IPS-15b (cell line): ENCODE data around the gene APBA1.
"Not testable (repeated sequence)": the region's sequence is repeated elsewhere in the genome, so short reads cannot be mapped to it uniquely, and the experiment has no call there.

Experiments used
- H3K27me3 ChIP-seq: one replicate; pipeline ENCODE4 v1.6.1; 2013; ENCODE audit warnings: low read length; ENCODE audit not compliant: control insufficient read depth, insufficient read depth
- H3K36me3 ChIP-seq: one replicate; pipeline ENCODE4 v1.6.1; 2013; ENCODE audit warnings: low read length; ENCODE audit not compliant: control insufficient read depth, insufficient read depth
- H3K4me1 ChIP-seq: one replicate; pipeline ENCODE4 v1.6.1; 2013; ENCODE audit warnings: mild to moderate bottlenecking, low read length; ENCODE audit not compliant: control insufficient read depth, insufficient read depth
- H3K4me3 ChIP-seq: one replicate; pipeline ENCODE4 v1.5.1; 2013; ENCODE audit warnings: low read depth, low read length
- H3K9ac ChIP-seq: one replicate; pipeline ENCODE4 v1.6.1; 2013; ENCODE audit warnings: low read depth, mild to moderate bottlenecking, low read length
- H3K9me3 ChIP-seq: one replicate; pipeline ENCODE4 v1.6.1; 2013; ENCODE audit warnings: mild to moderate bottlenecking, low read length; ENCODE audit not compliant: control insufficient read depth, insufficient read depth

Gene APBA1

GRCh38 chr9:69428017-69428785, 244.0 kb downstream of the APBA1 start:
- Histone ChIP-seq H3K4me1 (no peaks in the 10 kb centered on the region), H3K4me3 (no peak overlapping the region), H3K9me3 (no peaks in the 10 kb centered on the region), H3K36me3 (no peaks in the 10 kb centered on the region), H3K27me3 (no peaks in the 10 kb centered on the region), H3K9ac (no peak overlapping the region)

- Histone ChIP-seq H3K9ac (no peak overlapping the region), H3K36me3 (no peaks in the 10 kb centered on the region)
Observed at GRCh38 chr9:69427286-69427685, 244.9 kb downstream of the APBA1 start.

DNA sequence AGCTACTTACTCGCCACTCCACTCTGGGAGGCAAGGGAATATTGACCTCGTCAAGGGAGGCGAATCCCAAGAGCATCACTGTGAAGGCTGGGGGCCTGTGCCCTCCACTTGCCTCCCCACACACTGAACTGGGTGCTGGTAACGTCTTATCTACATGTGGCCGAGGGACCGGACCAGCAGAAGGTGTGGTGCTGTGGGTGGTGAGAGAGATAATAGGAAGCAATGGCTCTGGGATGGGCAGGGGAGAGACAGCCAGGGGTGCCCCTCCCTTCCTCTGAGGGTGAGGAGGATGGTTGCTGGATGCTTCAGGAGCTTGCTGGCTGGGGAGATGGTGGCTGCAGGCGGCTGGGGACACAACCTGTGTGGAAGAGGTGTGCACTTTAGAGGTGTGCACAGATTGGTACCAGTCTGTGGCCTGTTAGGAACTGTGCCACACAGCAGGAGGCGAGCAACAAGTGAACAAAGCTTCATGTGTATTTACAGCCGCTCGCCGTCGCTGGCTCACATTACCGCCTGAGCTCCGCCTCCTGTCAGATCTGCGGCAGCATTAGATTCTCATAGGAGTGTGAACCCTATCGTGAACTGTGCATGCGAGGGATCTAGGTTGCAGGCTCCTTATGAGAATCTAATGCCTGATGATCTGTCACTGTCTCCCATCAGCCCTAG, 246.9 kb downstream of the APBA1 start:
- H3K4me3 ChIP-seq: no peak overlapping the region
- H3K36me3 ChIP-seq: no peaks in the 10 kb centered on the region
- no peaks in the 10 kb centered on the region for H3K4me1 ChIP-seq
- no peaks in the 10 kb centered on the region for H3K9me3 ChIP-seq
- no peaks in the 10 kb centered on the region for H3K27me3 ChIP-seq
- no peak overlapping the region for H3K9ac ChIP-seq

More at GRCh38 chr9:69427286-69427685, 244.9 kb downstream of the APBA1 start:
- Histone ChIP-seq H3K9me3 (no peaks in the 10 kb centered on the region), H3K4me1 (no peaks in the 10 kb centered on the region), H3K27me3 (no peaks in the 10 kb centered on the region), H3K4me3 (no peak overlapping the region)

GRCh38 chr9:69421908-69422801, 250.0 kb downstream of the APBA1 start:
- no peak overlapping the region for H3K4me3 ChIP-seq
- no peaks in the 10 kb centered on the region for H3K27me3 ChIP-seq
- H3K4me1 ChIP-seq: no peaks in the 10 kb centered on the region
- H3K36me3 ChIP-seq: no peaks in the 10 kb centered on the region
- no peaks in the 10 kb centered on the region for H3K9me3 ChIP-seq
- no peak overlapping the region for H3K9ac ChIP-seq

DNA sequence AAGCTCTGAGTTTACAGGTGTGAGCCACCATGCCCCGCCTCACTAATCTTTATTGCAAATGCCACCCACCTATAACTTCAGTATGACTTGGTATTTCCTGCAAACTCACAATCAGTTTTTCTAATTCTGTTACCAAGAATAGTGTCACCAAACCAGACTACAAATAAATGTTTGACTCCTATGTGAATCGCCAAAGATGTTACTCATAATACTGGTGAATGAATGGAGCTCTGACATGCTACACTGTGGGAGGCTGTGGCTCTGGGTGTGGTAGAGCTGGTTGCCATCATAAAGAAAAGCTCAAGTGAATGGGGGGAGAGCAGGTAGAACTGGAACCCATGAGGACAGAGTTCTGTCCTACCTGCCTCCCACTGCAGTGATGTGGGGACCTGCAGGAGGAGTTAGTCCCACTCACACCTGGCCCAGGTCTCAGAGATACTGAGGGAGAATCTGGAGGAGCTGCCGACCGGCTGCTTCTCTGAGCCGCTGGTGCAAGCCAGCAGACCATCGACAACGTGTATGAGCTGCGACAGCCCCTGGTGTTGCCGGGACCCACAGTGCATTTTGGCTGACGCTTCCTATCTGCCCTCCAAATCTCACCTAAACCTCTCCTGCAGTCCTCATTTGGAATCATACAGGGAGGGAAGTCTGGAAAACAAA, 251.4 kb downstream of the APBA1 start:
- H3K9me3 ChIP-seq: no peaks in the 10 kb centered on the region
- H3K36me3 ChIP-seq: no peaks in the 10 kb centered on the region
- no peaks in the 10 kb centered on the region for H3K27me3 ChIP-seq
- no peak overlapping the region for H3K4me3 ChIP-seq
- no peaks in the 10 kb centered on the region for H3K4me1 ChIP-seq
- no peak overlapping the region for H3K9ac ChIP-seq

- no peaks in the 10 kb centered on the region for H3K27me3 ChIP-seq
- no peak overlapping the region for H3K4me3 ChIP-seq
- H3K9ac ChIP-seq: no peak overlapping the region
- H3K36me3 ChIP-seq: no peaks in the 10 kb centered on the region
- no peaks in the 10 kb centered on the region for H3K9me3 ChIP-seq
- no peaks in the 10 kb centered on the region for H3K4me1 ChIP-seq
Observed at GRCh38 chr9:69412741-69413150, 259.4 kb downstream of the APBA1 start.

DNA sequence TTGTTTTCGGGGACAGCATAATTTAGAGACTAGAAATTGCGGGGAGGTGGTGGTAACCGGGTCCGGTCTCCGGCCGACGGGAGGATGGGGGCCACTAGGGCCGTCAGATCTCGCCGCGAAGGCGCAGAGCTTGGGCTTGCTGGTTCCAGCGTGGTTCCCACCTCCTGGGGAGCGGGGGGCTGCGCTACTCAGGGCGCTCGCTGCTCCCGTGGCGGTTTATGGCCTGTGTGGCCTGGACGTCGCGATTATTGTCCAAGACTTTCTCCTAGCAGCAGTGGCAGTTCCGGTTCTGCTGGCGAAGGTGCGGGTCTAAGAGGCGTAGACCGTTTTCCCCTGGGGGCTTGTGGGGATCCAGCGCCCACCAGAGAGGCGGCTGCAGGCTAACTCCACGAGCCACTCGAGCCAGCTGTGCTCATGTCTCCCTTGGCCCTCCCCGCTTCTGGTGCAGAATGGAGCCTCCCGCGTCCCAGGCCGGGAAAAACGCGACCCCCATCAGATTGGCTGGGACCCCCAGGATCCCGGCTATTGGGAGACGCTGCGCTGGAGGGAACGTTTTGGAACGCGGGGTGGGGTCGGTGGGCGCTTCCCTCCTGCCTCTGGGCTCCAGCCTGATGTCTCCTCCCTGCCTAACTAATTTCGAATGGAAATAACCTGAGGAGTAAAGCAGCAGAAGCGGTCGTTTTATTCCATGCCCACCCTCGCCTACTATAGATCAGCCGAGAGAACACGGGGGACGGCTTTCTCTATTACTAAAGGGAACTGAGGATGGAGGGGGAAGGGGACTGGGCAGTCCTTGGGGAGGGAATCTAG, 260.0 kb downstream of the APBA1 start:
- H3K27me3 ChIP-seq: no peaks in the 10 kb centered on the region
- no peaks in the 10 kb centered on the region for H3K9me3 ChIP-seq
- no peaks in the 10 kb centered on the region for H3K36me3 ChIP-seq
- no peaks in the 10 kb centered on the region for H3K4me1 ChIP-seq
- H3K4me3 ChIP-seq: no peak overlapping the region
- no peak overlapping the region for H3K9ac ChIP-seq

GRCh38 chr9:69411246-69411645, 260.9 kb downstream of the APBA1 start:
- H3K27me3 ChIP-seq: no peaks in the 10 kb centered on the region
- H3K4me3 ChIP-seq: no peak overlapping the region
- no peaks in the 10 kb centered on the region for H3K36me3 ChIP-seq
- no peaks in the 10 kb centered on the region for H3K9me3 ChIP-seq
- no peak overlapping the region for H3K9ac ChIP-seq
- H3K4me1 ChIP-seq: no peaks in the 10 kb centered on the region

DNA sequence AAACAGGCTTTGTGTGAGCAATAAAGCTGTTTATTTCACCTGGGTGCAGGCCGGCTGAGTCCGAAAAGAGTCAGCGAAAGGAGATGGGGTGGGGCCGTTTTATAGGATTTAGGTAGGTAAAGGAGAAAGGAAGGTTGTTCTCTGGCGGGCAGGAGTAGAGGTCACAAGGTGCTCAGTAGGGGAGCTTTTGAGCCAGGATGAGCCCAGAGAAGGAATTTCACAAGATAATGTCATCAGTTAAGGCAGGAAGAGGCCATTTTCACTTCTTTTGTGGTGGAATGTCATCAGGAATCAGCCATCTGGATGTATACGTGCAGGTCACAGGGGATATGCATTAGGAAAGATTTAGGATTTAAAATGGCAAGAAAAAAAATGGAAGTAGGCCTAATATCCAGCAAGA, 262.2 kb downstream of the APBA1 start:
- H3K36me3 ChIP-seq, H3K9ac ChIP-seq, H3K4me1 ChIP-seq, H3K27me3 ChIP-seq, H3K9me3 ChIP-seq, H3K4me3 ChIP-seq: not testable (repeated sequence)

- no peaks in the 10 kb centered on the region for H3K9me3 ChIP-seq
- no peak overlapping the region for H3K9ac ChIP-seq
- H3K27me3 ChIP-seq: no peaks in the 10 kb centered on the region
- no peak overlapping the region for H3K4me3 ChIP-seq
- no peaks in the 10 kb centered on the region for H3K4me1 ChIP-seq
- no peaks in the 10 kb centered on the region for H3K36me3 ChIP-seq
Observed at GRCh38 chr9:69400470-69400869, 271.7 kb downstream of the APBA1 start.
